Stimulated activated CD4-positive, alpha-beta T cell treated with anti-CD3 and anti-CD28 coated beads, Interleukin-12 subunit alpha, Interleukin-12 subunit beta, amount 100 ng/mL, for 48 hours (primary cell): ENCODE measurements around the gene CDH4.
A peak's percentile ranks its signal among the peaks of the same experiment; 100 is the strongest.

Experiments
- DNase-seq, 3 donors: peaks; one replicate each; pipeline ENCODE4 v3.0.0-alpha.2; 2020; ENCODE audit warnings: low read depth in 2 of 3, low spot score in 1 of 3

Gene CDH4

DNA sequence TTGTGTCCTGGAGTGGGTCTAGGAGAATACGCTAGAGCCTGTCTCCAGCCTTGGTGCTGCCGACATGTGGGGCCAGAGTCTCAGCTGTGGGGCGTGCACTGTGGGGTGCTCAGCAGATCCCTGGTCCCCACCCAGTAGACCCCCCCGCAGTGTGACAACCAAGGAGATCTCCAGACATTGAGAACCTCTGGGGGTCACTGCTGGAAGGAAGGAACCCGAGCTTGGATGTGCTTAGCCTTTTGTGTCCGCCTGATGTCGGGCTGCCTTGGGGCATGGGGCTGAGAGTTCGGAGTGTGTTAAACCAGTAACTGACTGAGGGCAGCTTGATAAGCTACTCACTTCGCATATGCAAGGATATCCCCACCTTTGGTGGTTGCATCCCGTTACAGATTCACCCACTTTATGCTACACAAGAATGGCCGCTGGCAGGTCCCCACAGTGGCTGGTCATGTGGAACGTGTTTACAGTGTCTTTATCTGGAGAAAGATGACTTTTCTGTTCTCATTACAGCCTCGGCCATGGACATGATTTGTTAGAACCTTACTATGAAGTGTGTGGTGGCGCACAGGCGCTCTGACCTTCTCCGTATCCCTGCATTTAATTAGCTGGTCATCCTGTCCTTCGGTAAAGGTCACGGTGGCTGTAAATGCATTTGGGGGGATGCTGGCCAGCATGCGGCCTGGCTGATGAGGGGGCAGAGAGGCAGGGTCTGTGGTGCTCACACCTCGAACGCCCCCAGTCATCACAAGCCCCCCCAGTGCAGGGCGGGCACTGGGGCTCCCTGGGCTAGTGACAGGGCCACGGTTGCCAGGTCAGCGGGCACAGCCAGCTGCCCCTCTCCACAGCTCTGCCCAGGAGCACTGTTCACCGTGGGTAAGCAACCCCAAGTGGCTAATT, 446.8 kb downstream of the CDH4 start:
- DNase-seq, result no peak

- no peak for DNase-seq
Measured at GRCh38 chr20:61699495-61700374, 447.7 kb downstream of the CDH4 start.

- no peak for DNase-seq
Measured at GRCh38 chr20:61700595-61701140, 448.6 kb downstream of the CDH4 start.

DNA sequence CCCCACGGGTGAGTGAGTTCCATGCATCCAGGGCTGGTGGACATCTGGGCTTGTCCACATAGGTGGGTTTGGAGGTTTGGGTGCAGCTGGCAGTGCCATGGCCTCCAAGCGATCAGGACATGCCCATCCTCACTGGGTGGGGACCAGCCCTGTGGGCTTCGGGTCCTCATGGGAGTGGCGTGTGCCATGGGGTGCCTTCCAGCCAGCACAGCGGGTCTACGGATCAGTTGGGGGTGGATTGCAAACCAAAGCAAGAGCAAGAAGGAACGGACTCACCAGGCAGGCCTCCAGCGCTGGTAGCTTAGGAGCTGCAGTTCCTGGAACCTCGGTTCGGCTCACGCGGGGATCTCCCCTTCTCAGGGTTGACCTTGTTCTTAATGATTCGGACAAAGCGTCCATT, 449.3 kb downstream of the CDH4 start:
- DNase-seq, result no peak

GRCh38 chr20:61701802-61702201, 449.7 kb downstream of the CDH4 start:
- DNase-seq, result no peak

GRCh38 chr20:61702246-61702645, 450.2 kb downstream of the CDH4 start:
- DNase-seq, result no peak

- no peak for DNase-seq
Measured at GRCh38 chr20:61704661-61705060, 452.6 kb downstream of the CDH4 start.

- DNase-seq, result no peak
Measured at GRCh38 chr20:61705386-61706258, 453.6 kb downstream of the CDH4 start.

DNA sequence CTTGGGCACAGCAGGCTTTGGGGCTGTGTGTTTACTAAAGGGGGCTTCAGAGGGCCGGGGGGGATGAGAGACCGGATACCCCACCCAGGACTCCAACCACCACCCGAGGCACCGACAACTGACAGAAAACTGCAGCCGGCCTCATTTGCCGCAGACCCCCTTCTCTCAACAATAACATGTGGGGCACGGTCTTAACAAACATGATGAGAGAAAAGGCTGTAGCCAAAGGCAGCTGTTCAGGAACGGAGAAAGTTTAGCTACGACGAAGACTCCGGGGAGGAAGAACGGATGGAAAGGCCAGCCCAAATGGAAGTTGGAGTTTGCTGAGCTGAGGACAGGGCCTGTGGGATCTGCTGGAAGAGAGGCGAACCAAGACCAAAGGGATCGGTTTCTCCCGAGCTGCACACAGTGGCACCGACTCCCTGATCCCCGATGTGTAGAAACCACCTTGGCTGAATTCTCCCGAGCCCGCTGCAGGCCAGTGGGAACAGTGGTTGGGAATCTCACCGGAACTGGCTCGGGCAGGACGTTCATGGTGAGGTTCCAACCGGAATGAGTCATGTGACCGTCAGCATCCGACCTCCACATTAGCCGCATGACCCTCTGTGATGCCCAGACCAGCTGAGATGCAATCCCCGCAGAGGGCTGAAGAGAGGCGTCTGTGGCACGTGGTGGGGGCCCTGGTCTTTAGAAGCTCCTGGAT, 454.3 kb downstream of the CDH4 start:
- DNase-seq, result no peak

DNA sequence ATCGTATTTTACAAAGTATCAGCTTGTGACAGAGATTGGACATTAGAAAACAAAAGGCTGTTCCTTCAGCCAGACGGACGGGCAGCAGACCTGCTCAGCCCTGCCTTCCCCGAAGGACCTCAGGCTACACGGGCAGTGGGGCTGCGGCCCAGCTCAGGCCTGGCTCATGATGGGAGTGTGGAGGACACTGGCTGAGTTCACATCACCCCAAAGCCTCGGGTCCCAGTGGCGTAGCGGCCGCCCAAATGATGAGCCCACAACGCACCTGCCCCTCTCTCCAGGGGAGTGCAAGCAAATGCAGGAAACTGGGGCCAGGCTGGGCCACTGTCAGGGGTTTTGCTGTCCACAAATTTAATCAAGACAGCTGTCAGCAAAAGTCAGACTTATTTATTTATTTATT, 456.8 kb downstream of the CDH4 start:
- DNase-seq, result no peak

GRCh38 chr20:61710108-61710507, 458.0 kb downstream of the CDH4 start:
- no peak for DNase-seq

DNA sequence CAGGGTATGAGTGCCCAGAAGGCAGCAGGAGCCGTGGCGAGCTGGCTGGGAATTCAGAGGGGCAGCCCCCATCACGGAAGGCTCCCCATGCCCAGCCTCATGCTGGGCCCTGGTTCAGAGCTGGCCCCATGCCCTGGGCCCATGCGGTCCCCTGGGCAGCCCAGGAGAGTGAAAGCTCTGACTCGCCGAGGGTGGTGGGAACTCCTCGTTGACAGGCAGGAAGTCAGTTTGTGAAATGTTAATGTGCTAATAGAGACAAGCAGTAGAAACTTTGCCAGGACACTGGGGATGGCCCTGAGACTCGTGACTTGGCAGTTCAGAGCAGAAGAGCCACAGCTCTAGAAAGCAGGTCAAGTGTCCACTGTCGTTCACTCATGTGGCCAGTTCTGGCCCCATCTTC, 460.6 kb downstream of the CDH4 start:
- DNase-seq, result no peak

GRCh38 chr20:61718361-61719005, 466.4 kb downstream of the CDH4 start:
- no peak for DNase-seq

- DNase-seq, result peak in 2 of 3 donors; percentile 5 to 48
Measured at GRCh38 chr20:61719691-61720347, 467.8 kb downstream of the CDH4 start.

- DNase-seq, result no peak
Measured at GRCh38 chr20:61720348-61720696, 468.3 kb downstream of the CDH4 start.

DNA sequence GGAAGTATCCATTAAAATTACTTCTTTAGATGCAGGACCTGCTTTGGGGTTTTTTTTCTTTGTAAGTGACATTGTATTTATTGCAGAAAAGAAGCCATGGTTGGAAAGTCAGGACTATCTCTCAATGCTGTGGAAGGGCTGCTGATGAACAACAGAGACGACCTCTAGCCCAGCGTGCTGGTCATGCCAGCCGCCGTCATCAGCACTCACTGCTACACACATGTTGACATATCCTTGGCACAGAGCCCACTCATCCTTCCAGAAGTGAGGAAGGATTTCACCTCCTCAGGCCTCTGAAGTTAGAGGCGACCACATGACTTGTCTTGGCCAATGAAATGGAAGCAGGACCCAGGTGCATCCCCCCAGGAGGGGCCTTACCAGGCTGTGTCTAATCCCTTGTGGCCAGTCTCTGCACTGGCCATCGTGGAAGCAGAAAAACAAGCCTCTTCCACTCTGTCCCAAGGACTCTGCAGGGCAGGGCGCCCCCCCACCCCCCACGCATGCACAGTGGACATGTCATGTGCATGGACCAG, 470.2 kb downstream of the CDH4 start:
- DNase-seq, result no peak

- no peak for DNase-seq
Measured at GRCh38 chr20:61723529-61724257, 471.6 kb downstream of the CDH4 start.

- no peak for DNase-seq
Measured at GRCh38 chr20:61724376-61724775, 472.3 kb downstream of the CDH4 start.
